Neural cell (in vitro differentiated cells): ENCODE data around the gene EIF4H. TPM values are rescaled to one million over a fixed set of nuclear protein-coding genes. Genes with fewer than 3 reads are reported as not detected.

Experiments
- H2AFZ ChIP-seq: fragments of 200-600, 300-800 bp; sonication (generic), shearing (Covaris generic); 2 replicates; pipeline ENCODE4 v1.6.0; 2014; ENCODE audit warnings: low read depth, mild to moderate bottlenecking, antibody characterized with exemption, low read length, moderate library complexity
- H3F3A ChIP-seq: fragments of 200-600 bp; shearing (Covaris generic); 2 replicates; pipeline ENCODE4 v1.6.1; 2016; ENCODE audit warnings: mild to moderate bottlenecking, moderate library complexity, mixed read lengths, antibody characterized with exemption, low read length; ENCODE audit not compliant: insufficient read depth, poor library complexity, severe bottlenecking
- H3K27ac ChIP-seq: fragments of 200-600, 300-800 bp; sonication (generic), shearing (Covaris generic); 2 replicates; pipeline ENCODE4 v1.5.1; 2014; ENCODE audit warnings: mild to moderate bottlenecking, low read length, moderate library complexity
- H3K27me3 ChIP-seq: fragments of 300-800, 200-600 bp; sonication (generic), shearing (Covaris generic); 2 replicates; pipeline ENCODE4 v1.6.0; 2014; ENCODE audit warnings: mild to moderate bottlenecking, low read depth, low read length, moderate library complexity; ENCODE audit not compliant: insufficient read depth
- H3K36me3 ChIP-seq: fragments of 300-800, 200-600 bp; sonication (generic), shearing (Covaris generic); 2 replicates; pipeline ENCODE4 v1.5.1; 2014; ENCODE audit warnings: mild to moderate bottlenecking, antibody characterized with exemption, low read length, moderate library complexity; ENCODE audit not compliant: insufficient read depth
- H3K4me2 ChIP-seq: fragments of 300-800, 200-600 bp; sonication (generic), shearing (Covaris generic); 2 replicates; pipeline ENCODE4 v1.6.0; 2014; ENCODE audit warnings: mild to moderate bottlenecking, low read length
- H3K4me3 ChIP-seq: fragments of 300-800, 200-600 bp; sonication (generic), shearing (Covaris generic); 2 replicates; pipeline ENCODE4 v1.5.1; 2014; ENCODE audit warnings: mild to moderate bottlenecking, low read length, moderate library complexity
- H3K79me2 ChIP-seq: fragments of 200-600 bp; shearing (Covaris generic); replicated peaks from 2 replicates; pipeline ENCODE4 v1.6.0; 2014; ENCODE audit warnings: mild to moderate bottlenecking, low read length, moderate library complexity; ENCODE audit not compliant: insufficient read depth
- H3K9ac ChIP-seq: fragments of 300-800, 200-600 bp; sonication (generic), shearing (Covaris generic); 2 replicates; pipeline ENCODE4 v1.6.1; 2016; ENCODE audit warnings: mild to moderate bottlenecking, low read length, mixed read lengths
- H3K9me2 ChIP-seq: fragments of 200-600 bp; shearing (Covaris generic); 2 replicates; pipeline ENCODE4 v1.6.1; 2016; ENCODE audit warnings: mild to moderate bottlenecking, low read length, mixed read lengths; ENCODE audit not compliant: insufficient read depth
- H3K9me3 ChIP-seq: fragments of 200-600, 300-800 bp; sonication (generic), shearing (Covaris generic); 2 replicates; pipeline ENCODE4 v1.6.1; 2016; ENCODE audit warnings: mild to moderate bottlenecking, mixed run types, low read length, moderate library complexity, mixed read lengths
- H4K20me1 ChIP-seq: fragments of 200-600 bp; shearing (Covaris generic); 2 replicates; pipeline ENCODE4 v1.6.1; 2016; ENCODE audit warnings: mild to moderate bottlenecking, mixed run types; ENCODE audit not compliant: insufficient read depth
- EP300 ChIP-seq: fragments of 450-650 bp; conservative IDR thresholded peaks from 2 replicates; pipeline ENCODE4 v1.6.1; 2014; ENCODE audit warnings: antibody characterized with exemption, mild to moderate bottlenecking, moderate library complexity; ENCODE audit not compliant: poor library complexity, severe bottlenecking
- EZH2 ChIP-seq: fragments of 200-600, 300-800 bp; shearing (Covaris generic), sonication (generic); IDR thresholded peaks from 2 replicates; pipeline ENCODE4 v1.6.1; 2014; ENCODE audit warnings: antibody characterized with exemption, low read length, borderline replicate concordance, mild to moderate bottlenecking; ENCODE audit not compliant: insufficient read depth, poor library complexity, severe bottlenecking
- MXI1 ChIP-seq: fragments of 450-650 bp; conservative IDR thresholded peaks from 2 replicates; pipeline ENCODE4 v1.6.1; 2014; ENCODE audit warnings: antibody characterized with exemption, mild to moderate bottlenecking; ENCODE audit not compliant: poor library complexity, severe bottlenecking
- POLR2AphosphoS5 ChIP-seq: IDR thresholded peaks from 2 replicates; pipeline ENCODE4 v1.6.1; 2012
- RAD21 ChIP-seq: fragments of 450-650 bp; conservative IDR thresholded peaks from 2 replicates; pipeline ENCODE4 v1.6.1; 2014; ENCODE audit warnings: antibody characterized with exemption, mild to moderate bottlenecking, moderate library complexity
- SMC3 ChIP-seq: fragments of 450-650 bp; conservative IDR thresholded peaks from 2 replicates; pipeline ENCODE4 v1.6.1; 2014; ENCODE audit warnings: antibody characterized with exemption, mild to moderate bottlenecking, moderate library complexity; ENCODE audit not compliant: poor library complexity
- TAF1 ChIP-seq: IDR thresholded peaks from 2 replicates; pipeline ENCODE4 v1.6.1; 2012; ENCODE audit warnings: low read depth
- polyA plus RNA-seq: library from polyadenylated mRNA; depleted of rRNA; stranded (reverse); fragments of >200 nt; gene quantifications from 2 replicates; pipeline ENCODE4 v1.2.3, GENCODE V29; 2014
- TF ChIP-seq, protein P1 (sequence below): IDR thresholded peaks from 2 replicates; pipeline ENCODE4 v1.6.1; 2012; ENCODE audit warnings: borderline replicate concordance
- TF ChIP-seq, protein P2 (sequence below): fragments of 450-650 bp; IDR thresholded peaks from 2 replicates; pipeline ENCODE4 v1.5.1; 2014; ENCODE audit warnings: antibody characterized with exemption, mild to moderate bottlenecking, moderate library complexity; ENCODE audit not compliant: poor library complexity, severe bottlenecking

Gene EIF4H
- polyA plus RNA-seq, 1 donor from 2014 or later, result 170 TPM

DNA sequence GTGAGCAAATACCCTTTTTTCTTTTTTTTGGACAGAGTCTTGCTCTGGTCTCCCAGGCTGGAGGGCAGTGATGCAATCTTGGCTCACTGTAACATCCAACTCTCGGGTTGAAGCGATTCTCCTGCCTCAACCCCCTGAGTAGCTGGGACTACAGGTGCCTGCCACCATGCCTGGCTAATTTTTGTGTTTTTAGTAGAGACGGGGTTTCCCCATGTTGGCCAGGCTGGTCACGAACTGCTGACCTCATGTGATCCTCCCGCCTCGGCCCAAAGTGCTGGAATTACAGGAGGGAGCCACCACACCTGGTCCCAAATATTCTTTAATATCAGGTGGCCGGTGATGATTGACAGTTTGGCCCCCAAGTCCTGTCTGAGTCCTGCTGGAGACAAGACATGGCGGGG is 42.2 kb downstream of the EIF4H start:
- Histone ChIP-seq H3K9me2 (no peaks in the 10 kb centered on the region), H3F3A (no peaks in the 10 kb centered on the region), H3K36me3 (no peaks in the 10 kb centered on the region), H3K27ac (no peak overlapping the region), H3K9me3 (no peaks in the 10 kb centered on the region), H4K20me1 (no peaks in the 10 kb centered on the region), H3K4me3 (no peak overlapping the region), H3K79me2 (no peaks in the 10 kb centered on the region), H3K9ac (no peak overlapping the region), H3K4me2 (no peak overlapping the region), H3K27me3 (no peaks in the 10 kb centered on the region), H2AFZ (no peak overlapping the region)
- no peak for TF ChIP-seq RAD21
- TF ChIP-seq EZH2, result no peak
- TF ChIP-seq, protein P1, sequence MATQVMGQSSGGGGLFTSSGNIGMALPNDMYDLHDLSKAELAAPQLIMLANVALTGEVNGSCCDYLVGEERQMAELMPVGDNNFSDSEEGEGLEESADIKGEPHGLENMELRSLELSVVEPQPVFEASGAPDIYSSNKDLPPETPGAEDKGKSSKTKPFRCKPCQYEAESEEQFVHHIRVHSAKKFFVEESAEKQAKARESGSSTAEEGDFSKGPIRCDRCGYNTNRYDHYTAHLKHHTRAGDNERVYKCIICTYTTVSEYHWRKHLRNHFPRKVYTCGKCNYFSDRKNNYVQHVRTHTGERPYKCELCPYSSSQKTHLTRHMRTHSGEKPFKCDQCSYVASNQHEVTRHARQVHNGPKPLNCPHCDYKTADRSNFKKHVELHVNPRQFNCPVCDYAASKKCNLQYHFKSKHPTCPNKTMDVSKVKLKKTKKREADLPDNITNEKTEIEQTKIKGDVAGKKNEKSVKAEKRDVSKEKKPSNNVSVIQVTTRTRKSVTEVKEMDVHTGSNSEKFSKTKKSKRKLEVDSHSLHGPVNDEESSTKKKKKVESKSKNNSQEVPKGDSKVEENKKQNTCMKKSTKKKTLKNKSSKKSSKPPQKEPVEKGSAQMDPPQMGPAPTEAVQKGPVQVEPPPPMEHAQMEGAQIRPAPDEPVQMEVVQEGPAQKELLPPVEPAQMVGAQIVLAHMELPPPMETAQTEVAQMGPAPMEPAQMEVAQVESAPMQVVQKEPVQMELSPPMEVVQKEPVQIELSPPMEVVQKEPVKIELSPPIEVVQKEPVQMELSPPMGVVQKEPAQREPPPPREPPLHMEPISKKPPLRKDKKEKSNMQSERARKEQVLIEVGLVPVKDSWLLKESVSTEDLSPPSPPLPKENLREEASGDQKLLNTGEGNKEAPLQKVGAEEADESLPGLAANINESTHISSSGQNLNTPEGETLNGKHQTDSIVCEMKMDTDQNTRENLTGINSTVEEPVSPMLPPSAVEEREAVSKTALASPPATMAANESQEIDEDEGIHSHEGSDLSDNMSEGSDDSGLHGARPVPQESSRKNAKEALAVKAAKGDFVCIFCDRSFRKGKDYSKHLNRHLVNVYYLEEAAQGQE, result no peak

DNA sequence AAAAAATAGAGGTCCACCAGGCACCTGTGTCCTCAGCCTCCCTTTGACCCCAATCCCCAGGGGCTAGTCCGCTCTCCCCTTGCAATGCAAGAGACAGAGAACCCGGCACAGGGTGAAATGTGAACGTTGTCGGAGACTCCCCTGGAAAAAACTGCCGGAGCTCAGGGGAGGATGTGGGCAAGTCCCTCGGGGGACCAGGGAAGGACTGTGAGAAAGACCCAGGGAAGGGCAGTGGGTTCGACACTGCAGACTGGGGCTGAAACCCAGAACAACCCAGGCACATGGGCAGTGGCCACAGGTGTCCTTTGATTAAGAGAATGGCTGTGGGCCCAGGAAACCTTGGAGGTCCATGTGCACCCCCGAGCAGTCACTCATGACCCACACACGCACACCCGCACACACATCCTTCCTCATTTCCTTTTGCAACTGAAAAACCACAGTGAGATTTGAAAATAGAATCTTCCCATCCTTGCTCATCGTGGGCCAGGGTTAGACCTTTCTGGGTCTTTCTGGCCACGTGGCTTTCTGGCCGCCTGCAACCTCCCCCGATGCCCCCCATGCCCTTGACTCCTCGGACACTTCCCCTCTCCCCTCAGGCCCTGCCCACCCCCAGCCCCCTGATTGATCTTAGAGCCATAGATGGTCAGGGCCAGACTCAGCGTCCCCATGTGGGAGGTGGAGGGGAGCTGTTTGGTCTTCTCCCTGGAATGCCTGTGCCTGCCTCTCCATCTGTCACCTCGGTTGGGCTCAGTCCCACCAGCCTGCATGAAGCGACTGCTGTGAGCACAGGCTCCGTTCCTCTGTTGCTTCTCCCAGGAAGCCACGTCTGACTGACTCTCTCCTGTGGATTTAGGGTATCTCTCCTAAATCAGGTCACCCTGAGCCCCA is 43.5 kb downstream of the EIF4H start:
- no peak for TF ChIP-seq EP300
- TF ChIP-seq RAD21, result no peak
- TF ChIP-seq SMC3, result no peak
- no peak for TF ChIP-seq POLR2AphosphoS5
- TF ChIP-seq TAF1, result no peak
- no peak for TF ChIP-seq MXI1
- TF ChIP-seq, protein P2, sequence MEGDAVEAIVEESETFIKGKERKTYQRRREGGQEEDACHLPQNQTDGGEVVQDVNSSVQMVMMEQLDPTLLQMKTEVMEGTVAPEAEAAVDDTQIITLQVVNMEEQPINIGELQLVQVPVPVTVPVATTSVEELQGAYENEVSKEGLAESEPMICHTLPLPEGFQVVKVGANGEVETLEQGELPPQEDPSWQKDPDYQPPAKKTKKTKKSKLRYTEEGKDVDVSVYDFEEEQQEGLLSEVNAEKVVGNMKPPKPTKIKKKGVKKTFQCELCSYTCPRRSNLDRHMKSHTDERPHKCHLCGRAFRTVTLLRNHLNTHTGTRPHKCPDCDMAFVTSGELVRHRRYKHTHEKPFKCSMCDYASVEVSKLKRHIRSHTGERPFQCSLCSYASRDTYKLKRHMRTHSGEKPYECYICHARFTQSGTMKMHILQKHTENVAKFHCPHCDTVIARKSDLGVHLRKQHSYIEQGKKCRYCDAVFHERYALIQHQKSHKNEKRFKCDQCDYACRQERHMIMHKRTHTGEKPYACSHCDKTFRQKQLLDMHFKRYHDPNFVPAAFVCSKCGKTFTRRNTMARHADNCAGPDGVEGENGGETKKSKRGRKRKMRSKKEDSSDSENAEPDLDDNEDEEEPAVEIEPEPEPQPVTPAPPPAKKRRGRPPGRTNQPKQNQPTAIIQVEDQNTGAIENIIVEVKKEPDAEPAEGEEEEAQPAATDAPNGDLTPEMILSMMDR, result no peak
- TF ChIP-seq, protein P1, result no peak
- no peak for TF ChIP-seq EZH2
- no peaks in the 10 kb centered on the region for H4K20me1 ChIP-seq
- H3K9me2 ChIP-seq, result no peaks in the 10 kb centered on the region
- H3K27me3 ChIP-seq, result no peaks in the 10 kb centered on the region
- no peak overlapping the region for H3K9ac ChIP-seq
- H3K4me2 ChIP-seq, result no peak overlapping the region
- no peak overlapping the region for H3K4me3 ChIP-seq
- H3K27ac ChIP-seq, result no peak overlapping the region
- no peak overlapping the region for H2AFZ ChIP-seq
- H3K9me3 ChIP-seq, result no peaks in the 10 kb centered on the region
- no peaks in the 10 kb centered on the region for H3K36me3 ChIP-seq
- no peaks in the 10 kb centered on the region for H3K79me2 ChIP-seq
- H3F3A ChIP-seq, result no peaks in the 10 kb centered on the region
